Stomach (tissue), 9 donors: ENCODE data around the gene TRAF3. TPM values are rescaled to one million over a fixed set of nuclear protein-coding genes. Genes with fewer than 3 reads are reported as not detected.

ENCODE experiments used
- DNase-seq, 2 donors: peaks; one replicate each; pipeline versions ENCODE4 v3.0.0 to v3.0.0-alpha.2; 2013 to 2019
- H3K27ac ChIP-seq, 5 donors: fragments of 200-600 bp in 4 of 5; sonication (generic) in 4 of 5; one replicate each; pipeline ENCODE4 v1.5.1; 2013 to 2019; ENCODE audit warnings: mild to moderate bottlenecking in 1 of 5, moderate library complexity in 1 of 5
- H3K27me3 ChIP-seq, 3 donors: fragments of 200-600 bp; sonication (generic); one replicate each; pipeline ENCODE4 v1.5.1; 2017 to 2019; ENCODE audit warnings: mixed run types in 1 of 3
- H3K36me3 ChIP-seq, 4 donors: fragments of 200-600 bp; sonication (generic); 1 replicate in 3 of 4; 2 replicates in 1 of 4; pipeline ENCODE4 v1.5.1; 2016 to 2019
- H3K4me1 ChIP-seq, 4 donors: fragments of 200-600 bp; sonication (generic); one replicate each; pipeline ENCODE4 v1.5.1; 2016 to 2019
- H3K4me3 ChIP-seq, 4 donors: fragments of 200-600 bp; sonication (generic) in 3 of 4; one replicate each; pipeline ENCODE4 v1.5.1; 2016 to 2019; ENCODE audit warnings: mild to moderate bottlenecking in 1 of 4
- H3K9me3 ChIP-seq, 4 donors: fragments of 200-600 bp; sonication (generic); one replicate each; pipeline ENCODE4 v1.5.1; 2016 to 2019
- EP300 ChIP-seq: sonication (generic); formaldehyde crosslinking; IDR thresholded peaks from one replicate; pipeline ENCODE4 v1.6.1; 2017; ENCODE audit warnings: antibody characterized with exemption
- POLR2A ChIP-seq, 4 donors: fragments of 450-650 bp; IDR thresholded peaks; one replicate each; pipeline ENCODE4 v1.6.1; 2016; ENCODE audit warnings: antibody characterized with exemption in 4 of 4, control low read depth in 2 of 4, mild to moderate bottlenecking in 1 of 4, moderate library complexity in 1 of 4
- POLR2AphosphoS5 ChIP-seq, 3 donors: sonication (generic); formaldehyde crosslinking; IDR thresholded peaks; one replicate each; pipeline ENCODE4 v1.6.1; 2016; ENCODE audit warnings: antibody characterized with exemption in 3 of 3
- WGBS, 5 donors: extraction: QIAGEN DNeasy Blood & Tissue Kit in 3 of 5; methylation state at CpG; one replicate each; pipeline versions ENCODE4 v1.1.5 to v1.1.7; 2013 to 2018; 5-methylcytosine and 5-hydroxymethylcytosine counted together
- intact Hi-C: fragments of 100-400 bp; cut with DNase I; formaldehyde crosslinking; loops from one replicate; pipeline ENCODE4 v1.15.1; 2023; ENCODE audit warnings: low total_unique reads
- polyA plus RNA-seq, 3 donors: library from polyadenylated mRNA; stranded (reverse); fragments of 200-250 nt; gene quantifications; one replicate each; pipeline ENCODE4 v1.2.3, GENCODE V29; 2013
- total RNA-seq, 5 donors: library from RNA; depleted of rRNA; stranded (reverse); fragments of >200 nt; gene quantifications; one replicate each; pipeline versions ENCODE4 v1.1.0 to v1.2.3, GENCODE V29; 2014 to 2016
- TF ChIP-seq, protein P1 (sequence below), 7 experiments: fragments of 450-650 bp in 4 of 7; fragments of 200-600 bp in 3 of 7; sonication (generic) in 3 of 7; IDR thresholded peaks; one replicate each; pipeline ENCODE4 v1.5.1; 2016 to 2019; ENCODE audit warnings: antibody characterized with exemption in 7 of 7, control low read depth in 2 of 7, mild to moderate bottlenecking in 1 of 7
- donor health status: healthy with polysubstance abuse.
- donor health status: Bipolar disorder and iron deficiency.
- donor health status: healthy.

The TRAF3 gene
- total and polyA plus RNA-seq, 8 donors: 3.5 to 30.1 (median 6.3) TPM

DNA sequence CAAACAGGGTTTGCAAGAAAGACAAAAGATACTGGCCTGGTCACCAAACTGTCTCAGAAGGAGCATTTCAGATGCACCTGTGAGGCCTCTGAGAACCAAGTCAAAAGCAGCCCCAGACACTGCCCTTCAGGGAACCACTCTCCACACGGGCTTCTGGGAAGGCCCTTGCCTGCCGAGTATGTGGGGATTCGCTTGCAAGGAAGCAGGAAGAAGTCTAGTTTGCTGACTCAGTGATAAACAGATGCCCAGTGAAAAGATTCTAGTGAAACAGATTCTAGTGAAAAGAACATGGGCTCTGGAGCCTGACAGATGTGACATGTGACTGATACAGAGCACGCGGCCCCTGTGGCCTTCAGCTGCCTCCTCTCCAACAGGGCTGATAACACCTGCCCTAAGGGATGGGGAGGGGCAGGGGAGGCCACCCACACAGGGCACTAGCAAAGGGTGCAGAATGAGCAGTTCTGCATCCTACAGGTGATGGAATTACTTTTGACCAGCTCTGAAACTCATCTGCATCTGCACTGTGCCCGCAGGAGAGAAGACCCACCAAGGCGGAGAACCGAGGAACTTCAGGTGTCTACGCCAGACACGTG lies 164.3 kb downstream of the TRAF3 start:
- no peak for TF ChIP-seq POLR2A (IDR thresholded peaks at IDR 0.05)
- TF ChIP-seq EP300: no peak
- no peak for TF ChIP-seq POLR2AphosphoS5 (IDR thresholded peaks at IDR 0.05)
- H3K27ac ChIP-seq: no peak overlapping the region
- intact Hi-C loops: no loop called here
- no peaks in the 10 kb centered on the region for H3K9me3 ChIP-seq
- peaks cover 7 to 22% (median 14%) of the 10 kb centered on the region in 4 donors for H3K4me1 ChIP-seq
- 74 to 79% (median 77%) methylated on average over 10 of the region's 10 CpGs for WGBS, 5 donors
- no peaks in the 10 kb centered on the region for H3K27me3 ChIP-seq
- peaks cover 83 to 100% (median 97%) of the 10 kb centered on the region in 4 donors for H3K36me3 ChIP-seq
- H3K4me3 ChIP-seq: no peak overlapping the region
- no peak for DNase-seq

- H3K27ac ChIP-seq: no peak overlapping the region
- no peak for TF ChIP-seq EP300
- no peak for TF ChIP-seq POLR2A (IDR thresholded peaks at IDR 0.05)
- TF ChIP-seq POLR2AphosphoS5 (IDR thresholded peaks at IDR 0.05): no peak
- TF ChIP-seq, protein P1, sequence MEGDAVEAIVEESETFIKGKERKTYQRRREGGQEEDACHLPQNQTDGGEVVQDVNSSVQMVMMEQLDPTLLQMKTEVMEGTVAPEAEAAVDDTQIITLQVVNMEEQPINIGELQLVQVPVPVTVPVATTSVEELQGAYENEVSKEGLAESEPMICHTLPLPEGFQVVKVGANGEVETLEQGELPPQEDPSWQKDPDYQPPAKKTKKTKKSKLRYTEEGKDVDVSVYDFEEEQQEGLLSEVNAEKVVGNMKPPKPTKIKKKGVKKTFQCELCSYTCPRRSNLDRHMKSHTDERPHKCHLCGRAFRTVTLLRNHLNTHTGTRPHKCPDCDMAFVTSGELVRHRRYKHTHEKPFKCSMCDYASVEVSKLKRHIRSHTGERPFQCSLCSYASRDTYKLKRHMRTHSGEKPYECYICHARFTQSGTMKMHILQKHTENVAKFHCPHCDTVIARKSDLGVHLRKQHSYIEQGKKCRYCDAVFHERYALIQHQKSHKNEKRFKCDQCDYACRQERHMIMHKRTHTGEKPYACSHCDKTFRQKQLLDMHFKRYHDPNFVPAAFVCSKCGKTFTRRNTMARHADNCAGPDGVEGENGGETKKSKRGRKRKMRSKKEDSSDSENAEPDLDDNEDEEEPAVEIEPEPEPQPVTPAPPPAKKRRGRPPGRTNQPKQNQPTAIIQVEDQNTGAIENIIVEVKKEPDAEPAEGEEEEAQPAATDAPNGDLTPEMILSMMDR (IDR thresholded peaks at IDR 0.05): no peak
- 87 to 95% (median 92%) methylated on average over 12 to 13 of the region's 13 CpGs for WGBS, 5 donors
- H3K27me3 ChIP-seq: no peaks in the 10 kb centered on the region
- no peak for DNase-seq
- peaks cover 7 to 22% (median 14%) of the 10 kb centered on the region in 4 donors for H3K4me1 ChIP-seq
- no peaks in the 10 kb centered on the region for H3K9me3 ChIP-seq
- intact Hi-C loops: no loop called here
- H3K36me3 ChIP-seq: peaks cover 85 to 100% (median 97%) of the 10 kb centered on the region in 4 donors
- H3K4me3 ChIP-seq: no peak overlapping the region
These were observed 164.8 kb downstream of the TRAF3 start for GRCh38 chr14:102942069-102942468.

- no peak for DNase-seq
- TF ChIP-seq POLR2A (IDR thresholded peaks at IDR 0.05): no peak
- TF ChIP-seq, protein P1 (IDR thresholded peaks at IDR 0.05): no peak
- no peak for TF ChIP-seq EP300
- no peak for TF ChIP-seq POLR2AphosphoS5 (IDR thresholded peaks at IDR 0.05)
- Histone ChIP-seq H3K27me3 (no peaks in the 10 kb centered on the region), H3K27ac (no peak overlapping the region), H3K4me1 (peaks cover 7 to 22% (median 14%) of the 10 kb centered on the region in 4 donors), H3K4me3 (no peak overlapping the region), H3K36me3 (peaks cover 79 to 96% (median 92%) of the 10 kb centered on the region in 4 donors), H3K9me3 (no peaks in the 10 kb centered on the region)
- intact Hi-C loops: no loop called here
- WGBS, 5 donors: 90 to 93% (median 91%) methylated on average over 16 of the region's 16 CpGs
These were observed 166.2 kb downstream of the TRAF3 start for GRCh38 chr14:102943454-102943853.

GRCh38 chr14:102943979-102944378 lies 166.7 kb downstream of the TRAF3 start:
- no peak for DNase-seq
- peaks cover 80 to 95% (median 93%) of the 10 kb centered on the region in 4 donors for H3K36me3 ChIP-seq
- intact Hi-C loops: no loop called here

More at GRCh38 chr14:102943979-102944378, 166.7 kb downstream of the TRAF3 start:
- WGBS, 5 donors: 95 to 96% (median 96%) methylated on average over 15 of the region's 15 CpGs
- no peaks in the 10 kb centered on the region for H3K9me3 ChIP-seq
- H3K27me3 ChIP-seq: no peaks in the 10 kb centered on the region
- H3K27ac ChIP-seq: no peak overlapping the region
- TF ChIP-seq EP300: no peak
- TF ChIP-seq, protein P1 (IDR thresholded peaks at IDR 0.05): no peak
- TF ChIP-seq POLR2AphosphoS5 (IDR thresholded peaks at IDR 0.05): no peak
- no peak overlapping the region for H3K4me3 ChIP-seq
- H3K4me1 ChIP-seq: peaks cover 9 to 26% (median 19%) of the 10 kb centered on the region in 4 donors
